H9 (cell line): Measurements from ENCODE around the gene MIPEP. TPM values are rescaled to one million over a fixed set of nuclear protein-coding genes. Genes with fewer than 3 reads are reported as not detected.

Source experiments
- DNase-seq: peaks from one replicate; pipeline ENCODE4 v3.0.0-alpha.2; 2017
- H2AFZ ChIP-seq: one replicate; pipeline ENCODE4 v1.6.1; 2013; ENCODE audit warnings: mild to moderate bottlenecking, low read length, control low read depth, moderate library complexity
- H2AK5ac ChIP-seq: 2 replicates; pipeline ENCODE4 v1.6.1; 2013; ENCODE audit warnings: low read length, control low read depth, mixed read lengths; ENCODE audit not compliant: insufficient read length
- H2BK120ac ChIP-seq: one replicate; pipeline ENCODE4 v1.6.1; 2013; ENCODE audit warnings: low read depth, mild to moderate bottlenecking, low read length, control low read depth, inconsistent platforms; ENCODE audit not compliant: poor library complexity, severe bottlenecking
- H2BK12ac ChIP-seq: 2 replicates; pipeline ENCODE4 v1.6.1; 2013; ENCODE audit warnings: low read length, control low read depth, mixed read lengths, low read depth; ENCODE audit not compliant: insufficient read length
- H2BK15ac ChIP-seq: 2 replicates; pipeline ENCODE4 v1.6.1; 2013; ENCODE audit warnings: low read depth, low read length, control low read depth
- H2BK20ac ChIP-seq: one replicate; pipeline ENCODE4 v1.6.1; 2013; ENCODE audit warnings: low read depth, mild to moderate bottlenecking, low read length, control low read depth, inconsistent platforms; ENCODE audit not compliant: poor library complexity, severe bottlenecking
- H2BK5ac ChIP-seq: 2 replicates; pipeline ENCODE4 v1.6.1; 2013; ENCODE audit warnings: low read length, control low read depth, mixed read lengths; ENCODE audit not compliant: insufficient read length
- H3K14ac ChIP-seq: 2 replicates; pipeline ENCODE4 v1.6.1; 2013; ENCODE audit warnings: low read length, control low read depth; ENCODE audit not compliant: insufficient read depth
- H3K18ac ChIP-seq: 2 replicates; pipeline ENCODE4 v1.6.1; 2013; ENCODE audit warnings: low read depth, mild to moderate bottlenecking, mixed read lengths, low read length, control low read depth; ENCODE audit not compliant: insufficient read length
- H3K23ac ChIP-seq: 2 replicates; pipeline ENCODE4 v1.6.1; 2013; ENCODE audit warnings: low read length, control low read depth, mixed read lengths, low read depth; ENCODE audit not compliant: insufficient read length
- H3K23me2 ChIP-seq: 2 replicates; pipeline ENCODE4 v1.6.1; 2013; ENCODE audit warnings: low read depth, mild to moderate bottlenecking, mixed read lengths, low read length, control low read depth; ENCODE audit not compliant: insufficient read length, poor library complexity, severe bottlenecking
- H3K27ac ChIP-seq: 2 replicates; pipeline ENCODE4 v1.5.1; 2013; ENCODE audit warnings: low read length, control low read depth, mixed read lengths, low read depth; ENCODE audit not compliant: insufficient read length
- H3K27me3 ChIP-seq: 2 replicates; pipeline ENCODE4 v1.6.1; 2013; ENCODE audit warnings: low read length, control low read depth, inconsistent platforms; ENCODE audit not compliant: insufficient read depth
- H3K4ac ChIP-seq: 2 replicates; pipeline ENCODE4 v1.6.1; 2013; ENCODE audit warnings: low read depth, mild to moderate bottlenecking, control low read depth, inconsistent platforms, low read length, moderate library complexity
- H3K4me1 ChIP-seq: 2 replicates; pipeline ENCODE4 v1.6.1; 2013; ENCODE audit warnings: low read length, control low read depth, inconsistent platforms; ENCODE audit not compliant: insufficient read depth
- H3K4me2 ChIP-seq: 2 replicates; pipeline ENCODE4 v1.6.1; 2013; ENCODE audit warnings: low read length, control low read depth, mixed read lengths; ENCODE audit not compliant: insufficient read length, insufficient read depth
- H3K56ac ChIP-seq: 2 replicates; pipeline ENCODE4 v1.6.1; 2013; ENCODE audit warnings: low read depth, mild to moderate bottlenecking, mixed read lengths, low read length, control low read depth; ENCODE audit not compliant: insufficient read length
- H3K79me1 ChIP-seq: 2 replicates; pipeline ENCODE4 v1.6.1; 2013; ENCODE audit warnings: low read depth, mild to moderate bottlenecking, moderate library complexity, low read length, control low read depth, inconsistent platforms; ENCODE audit not compliant: insufficient read depth, poor library complexity, severe bottlenecking
- H3K79me2 ChIP-seq: 2 replicates; pipeline ENCODE4 v1.6.1; 2013; ENCODE audit warnings: low read length, control low read depth, inconsistent platforms; ENCODE audit not compliant: insufficient read depth
- H3K9ac ChIP-seq: 2 replicates; pipeline ENCODE4 v1.6.1; 2013; ENCODE audit warnings: low read length, control low read depth, mixed read lengths; ENCODE audit not compliant: insufficient read length; ENCODE audit errors: extremely low read depth
- H3K9me3 ChIP-seq: one replicate; pipeline ENCODE4 v1.6.1; 2013; ENCODE audit warnings: low read depth, low read length, inconsistent platforms; ENCODE audit not compliant: control insufficient read depth
- H3T11ph ChIP-seq: one replicate; pipeline ENCODE4 v1.6.1; 2013; ENCODE audit warnings: mild to moderate bottlenecking, low read length, control low read depth, inconsistent platforms
- H4K20me1 ChIP-seq: one replicate; pipeline ENCODE4 v1.6.1; 2013; ENCODE audit not compliant: control insufficient read depth, insufficient read length, insufficient read depth
- H4K5ac ChIP-seq: 2 replicates; pipeline ENCODE4 v1.6.1; 2013; ENCODE audit warnings: low read depth, mild to moderate bottlenecking, mixed read lengths, low read length, control low read depth; ENCODE audit not compliant: insufficient read length
- H4K8ac ChIP-seq: replicated peaks from 2 replicates; pipeline ENCODE4 v1.6.1; 2013; ENCODE audit warnings: low read length, control low read depth, mixed read lengths, low read depth; ENCODE audit not compliant: insufficient read length
- H4K91ac ChIP-seq: 2 replicates; pipeline ENCODE4 v1.6.1; 2013; ENCODE audit warnings: low read depth, mild to moderate bottlenecking, moderate library complexity, mixed read lengths, low read length, control low read depth; ENCODE audit not compliant: insufficient read length
- H3K27ac Mint-ChIP-seq, 3 experiments: 2 replicates in 2 of 3; 3 replicates in 1 of 3; pipeline ENCODE4 v1.8.0; 2020 to 2021; ENCODE audit warnings: mixed read lengths in 3 of 3, mild to moderate bottlenecking in 1 of 3, moderate library complexity in 1 of 3
- H3K27me3 Mint-ChIP-seq: 2 replicates; pipeline ENCODE4 v1.8.0; 2021; ENCODE audit warnings: low read depth, mild to moderate bottlenecking, moderate library complexity, mixed read lengths
- H3K36me3 Mint-ChIP-seq, 3 experiments: 2 replicates in 2 of 3; 3 replicates in 1 of 3; pipeline ENCODE4 v1.8.0; 2020 to 2021; ENCODE audit warnings: low read depth in 3 of 3, mixed read lengths in 3 of 3; ENCODE audit not compliant: insufficient read depth in 1 of 3
- H3K4me1 Mint-ChIP-seq, 2 experiments: 2 replicates each; pipeline ENCODE4 v1.8.0; 2020; ENCODE audit warnings: mixed read lengths in 2 of 2
- H3K4me3 Mint-ChIP-seq, 2 experiments: 2 replicates in 1 of 2; 3 replicates in 1 of 2; pipeline ENCODE4 v1.8.0; 2020 to 2021; ENCODE audit warnings: mild to moderate bottlenecking in 2 of 2, mixed read lengths in 2 of 2, moderate library complexity in 1 of 2
- H3K9me3 Mint-ChIP-seq, 2 experiments: 2 replicates in 1 of 2; 3 replicates in 1 of 2; pipeline ENCODE4 v1.8.0; 2020; ENCODE audit warnings: mild to moderate bottlenecking in 2 of 2, mixed read lengths in 2 of 2, moderate library complexity in 1 of 2
- WGBS: extraction: QIAGEN DNeasy Blood & Tissue Kit; methylation state at CpG from one replicate; pipeline ENCODE4 v1.1.7; 2013; ENCODE audit warnings: missing lambda C conversion rate, low lambda C conversion rate, mixed read lengths; ENCODE audit not compliant: insufficient read length; ENCODE audit errors: extremely low coverage; 5-methylcytosine and 5-hydroxymethylcytosine counted together
- total RNA-seq: library from RNA; stranded (reverse); gene quantifications from 2 replicates; pipeline ENCODE4 v1.2.1, GENCODE V29; 2021
- TF ChIP-seq, protein P1 (sequence below): fragments of 200-600 bp; sonication (generic); conservative IDR thresholded peaks from 3 replicates; pipeline ENCODE4 v1.8.0; 2021; ENCODE audit warnings: antibody characterized with exemption, mild to moderate bottlenecking

The MIPEP gene
- total RNA-seq, 1 experiment from 2014 or later: 18.5 TPM

DNA sequence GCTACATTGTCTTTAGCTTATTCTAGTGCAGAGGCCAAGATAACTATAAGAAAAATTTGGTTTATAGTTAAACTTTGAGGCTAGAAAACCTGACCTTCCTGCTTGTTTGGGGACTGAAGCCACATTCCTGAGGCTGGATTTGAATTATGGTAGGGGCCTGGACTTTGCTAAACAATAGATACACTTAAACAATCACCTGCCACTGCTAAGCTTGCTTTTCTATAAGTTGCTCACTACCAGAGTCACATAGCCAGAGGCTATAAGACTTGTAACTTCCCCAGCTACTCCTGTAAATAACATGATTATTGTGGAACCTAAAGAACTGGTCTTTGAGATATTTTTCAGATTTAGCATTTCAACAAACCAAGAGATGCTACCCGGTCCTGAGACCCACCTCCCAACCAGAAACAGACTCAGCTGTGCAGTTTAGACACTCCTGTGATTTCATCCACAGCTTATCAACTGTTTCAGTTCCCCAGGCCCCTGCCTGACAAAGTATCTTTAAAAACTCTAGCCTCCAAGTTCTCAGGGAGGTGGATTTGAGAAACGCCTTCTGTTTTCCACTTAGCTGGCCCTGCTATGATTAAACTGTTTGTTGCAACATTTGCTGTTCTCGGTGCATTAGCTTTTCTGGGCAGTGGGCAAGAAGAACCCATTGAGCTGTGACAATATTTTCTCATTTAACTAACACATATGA, 77.7 kb downstream of the MIPEP start:
- DNase-seq: no peak
- no peaks in the 10 kb centered on the region for H3K9me3 Mint-ChIP-seq

More for the DNA sequence above, 77.7 kb downstream of the MIPEP start:
- H2BK5ac ChIP-seq: no peak overlapping the region
- WGBS: no CpG with 5 or more reads among the region's 3 CpGs
- no peaks in the 10 kb centered on the region for H3K79me1 ChIP-seq
- no peaks in the 10 kb centered on the region; the same call in 1 of the 2 replicates for H3K4me1 ChIP-seq
- Mint-ChIP-seq H3K4me1 (peaks cover 14 to 25% of the 10 kb centered on the region in 2 experiments), H3K4me3 (no peak overlapping the region), H3K27me3 (no peaks in the 10 kb centered on the region), H3K27ac (0 out of 7 replicates have a peak overlapping the region, but pooled peaks of 1 of the 3 experiments have one; percentile 10), H3K36me3 (peaks cover 0 to 2% (median 0%) of the 10 kb centered on the region in 3 experiments; a peak in 1 of 7 replicates)
- H4K5ac ChIP-seq: no peak overlapping the region
- H3K18ac ChIP-seq: no peak overlapping the region
- no peaks in the 10 kb centered on the region for H3K9me3 ChIP-seq
- no peak overlapping the region for H3K23ac ChIP-seq
- no peak overlapping the region for H2BK120ac ChIP-seq
- H4K20me1 ChIP-seq: no peaks in the 10 kb centered on the region
- H3K4me2 ChIP-seq: no peak overlapping the region
- no peaks in the 10 kb centered on the region for H3K23me2 ChIP-seq
- H3T11ph ChIP-seq: no peak overlapping the region
- H3K4ac ChIP-seq: no peak overlapping the region
- no peak overlapping the region for H3K56ac ChIP-seq
- no peak overlapping the region for H3K9ac ChIP-seq
- no peak overlapping the region for H2AK5ac ChIP-seq
- no peak overlapping the region for H3K14ac ChIP-seq
- H2BK20ac ChIP-seq: no peak overlapping the region
- TF ChIP-seq, protein P1, sequence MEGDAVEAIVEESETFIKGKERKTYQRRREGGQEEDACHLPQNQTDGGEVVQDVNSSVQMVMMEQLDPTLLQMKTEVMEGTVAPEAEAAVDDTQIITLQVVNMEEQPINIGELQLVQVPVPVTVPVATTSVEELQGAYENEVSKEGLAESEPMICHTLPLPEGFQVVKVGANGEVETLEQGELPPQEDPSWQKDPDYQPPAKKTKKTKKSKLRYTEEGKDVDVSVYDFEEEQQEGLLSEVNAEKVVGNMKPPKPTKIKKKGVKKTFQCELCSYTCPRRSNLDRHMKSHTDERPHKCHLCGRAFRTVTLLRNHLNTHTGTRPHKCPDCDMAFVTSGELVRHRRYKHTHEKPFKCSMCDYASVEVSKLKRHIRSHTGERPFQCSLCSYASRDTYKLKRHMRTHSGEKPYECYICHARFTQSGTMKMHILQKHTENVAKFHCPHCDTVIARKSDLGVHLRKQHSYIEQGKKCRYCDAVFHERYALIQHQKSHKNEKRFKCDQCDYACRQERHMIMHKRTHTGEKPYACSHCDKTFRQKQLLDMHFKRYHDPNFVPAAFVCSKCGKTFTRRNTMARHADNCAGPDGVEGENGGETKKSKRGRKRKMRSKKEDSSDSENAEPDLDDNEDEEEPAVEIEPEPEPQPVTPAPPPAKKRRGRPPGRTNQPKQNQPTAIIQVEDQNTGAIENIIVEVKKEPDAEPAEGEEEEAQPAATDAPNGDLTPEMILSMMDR: no peak
- H3K27ac ChIP-seq: no peak overlapping the region
- no peaks in the 10 kb centered on the region for H3K79me2 ChIP-seq
- no peak overlapping the region for H2BK12ac ChIP-seq
- no peak overlapping the region for H2AFZ ChIP-seq
- H3K27me3 ChIP-seq: no peaks in the 10 kb centered on the region
- H4K8ac ChIP-seq: no peak overlapping the region
- no peak overlapping the region for H4K91ac ChIP-seq
- no peak overlapping the region for H2BK15ac ChIP-seq
